Jurkat, Clone E6-1 (cell line): ENCODE data around the gene PRKCB.

Experiments
- DNase-seq: peaks from one replicate; pipeline ENCODE4 v3.0.0-alpha.2; 2011; ENCODE audit warnings: low read depth, low spot score
- H3K4me3 ChIP-seq: 2 replicates; pipeline ENCODE4 v1.5.1; 2011; ENCODE audit warnings: mild to moderate bottlenecking, low read length, control low read depth, moderate library complexity

The PRKCB gene

DNA sequence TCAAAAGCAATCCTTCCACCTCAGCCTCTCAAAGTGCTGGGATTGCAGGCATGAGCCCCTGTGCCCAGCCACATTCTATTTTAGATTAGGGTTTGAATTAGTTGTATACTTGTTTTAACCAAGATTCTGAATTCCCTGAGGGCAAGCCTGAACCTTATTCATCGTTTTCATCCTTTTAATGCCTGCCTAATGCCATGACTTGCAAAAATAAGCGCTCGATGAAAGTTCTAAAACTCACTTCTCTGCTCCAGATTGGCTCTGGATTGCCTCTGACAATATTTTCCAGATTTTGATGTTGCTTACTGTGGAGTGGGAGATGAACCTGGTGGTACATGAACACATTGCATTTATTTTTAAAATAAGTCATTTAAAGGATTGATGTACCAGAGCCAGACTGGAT lies 329.5 kb downstream of the PRKCB start:
- DNase-seq = no peak
- no peak overlapping the region for H3K4me3 ChIP-seq

DNA sequence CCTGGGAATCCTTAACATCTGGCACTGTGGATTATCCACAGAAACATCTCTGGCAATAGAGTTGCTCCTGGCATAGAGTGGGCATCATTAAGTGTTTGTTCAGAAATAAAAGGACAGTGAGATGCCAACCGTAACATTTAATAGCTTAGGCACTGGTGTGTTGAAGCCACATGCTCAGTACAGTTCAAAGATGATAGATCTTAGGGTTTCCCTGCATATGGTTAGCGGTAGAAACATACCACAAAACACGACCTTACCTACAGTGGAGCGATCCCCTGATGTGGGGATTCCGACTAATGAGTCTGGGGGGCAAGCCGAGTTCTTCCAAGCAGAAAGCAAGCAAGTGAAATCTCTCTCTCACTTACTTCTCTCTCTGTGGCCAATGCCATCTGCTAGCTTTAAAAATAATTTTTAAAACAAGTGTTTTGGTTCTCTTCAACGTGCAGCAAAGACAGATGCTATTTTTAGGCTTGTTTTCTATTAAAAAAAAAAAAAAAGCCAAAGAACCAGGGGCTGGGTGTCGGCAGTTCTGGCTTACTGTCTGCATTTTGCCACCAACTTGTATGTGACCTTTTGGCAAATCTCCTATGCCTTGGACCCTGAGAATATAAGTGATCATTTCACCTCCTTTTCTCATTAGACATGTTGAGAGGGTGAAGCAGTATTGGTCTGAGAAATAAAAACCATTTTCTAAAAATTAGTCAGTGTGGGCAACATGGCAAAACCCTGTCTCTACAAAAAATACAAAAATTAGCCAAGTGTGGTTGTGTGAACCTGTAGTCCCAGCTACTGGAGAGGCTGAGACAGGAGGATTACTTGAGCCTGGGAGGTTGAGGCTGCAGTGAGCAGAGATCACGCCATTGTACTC lies 331.1 kb downstream of the PRKCB start:
- DNase-seq = no peak
- H3K4me3 ChIP-seq = no peak overlapping the region

DNA sequence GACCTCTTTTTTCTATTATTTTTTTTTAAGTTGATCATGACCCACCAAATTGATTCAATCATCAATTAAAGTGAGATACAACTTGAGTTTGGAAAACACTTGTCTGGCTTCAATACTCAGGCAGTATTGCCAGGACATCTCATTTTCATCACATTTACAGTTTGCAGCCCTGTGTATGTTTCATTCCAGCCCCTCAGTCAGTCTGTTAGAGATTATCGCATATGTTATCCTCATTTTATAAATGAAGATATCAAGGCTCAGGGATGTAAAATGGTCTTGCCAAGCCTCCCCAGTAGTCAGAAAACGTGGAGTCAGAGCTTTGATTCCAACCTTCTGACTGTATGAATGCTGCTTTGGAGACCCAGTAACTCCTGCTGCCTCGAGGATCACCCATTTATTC lies 333.1 kb downstream of the PRKCB start:
- H3K4me3 ChIP-seq = no peak overlapping the region
- DNase-seq = no peak

DNA sequence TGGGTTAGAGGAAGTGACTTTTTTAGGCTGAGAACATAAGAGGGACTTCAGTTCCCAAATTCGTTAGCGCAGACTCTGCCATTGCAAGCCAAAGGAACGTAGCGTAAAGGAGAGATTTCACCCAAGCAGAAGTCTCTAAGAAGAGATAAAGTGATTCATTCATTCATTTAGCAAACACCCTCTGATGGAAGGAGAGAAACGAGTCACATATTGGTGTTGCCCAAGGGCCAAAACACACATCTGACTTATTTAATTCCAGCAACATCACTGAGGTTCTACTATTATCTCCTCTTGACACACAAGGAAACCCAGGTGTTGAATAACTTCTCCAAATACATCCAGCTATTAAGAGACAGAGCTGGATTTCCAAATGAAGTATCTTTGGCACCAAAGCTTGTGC lies 334.6 kb downstream of the PRKCB start:
- H3K4me3 ChIP-seq = no peak overlapping the region
- DNase-seq = no peak

DNA sequence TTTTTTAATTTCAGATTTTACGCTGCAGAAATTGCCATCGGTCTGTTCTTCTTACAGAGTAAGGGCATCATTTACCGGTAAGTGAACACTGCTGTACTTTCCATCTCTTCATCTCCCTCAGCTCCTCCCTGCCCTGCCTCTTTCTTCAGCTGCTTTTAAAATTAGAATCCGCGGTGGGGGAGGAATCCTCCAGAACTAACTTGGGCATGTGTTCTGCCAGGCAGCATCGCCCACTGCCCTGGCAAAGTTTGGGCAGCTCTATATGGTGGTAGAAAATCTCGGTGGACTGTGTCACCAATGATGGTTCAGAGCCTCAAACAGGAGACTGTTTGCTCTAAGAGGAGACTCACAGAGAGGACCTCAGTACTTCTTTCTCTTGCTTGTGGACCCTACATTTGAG lies 338.7 kb downstream of the PRKCB start:
- no peak overlapping the region for H3K4me3 ChIP-seq
- no peak for DNase-seq

DNA sequence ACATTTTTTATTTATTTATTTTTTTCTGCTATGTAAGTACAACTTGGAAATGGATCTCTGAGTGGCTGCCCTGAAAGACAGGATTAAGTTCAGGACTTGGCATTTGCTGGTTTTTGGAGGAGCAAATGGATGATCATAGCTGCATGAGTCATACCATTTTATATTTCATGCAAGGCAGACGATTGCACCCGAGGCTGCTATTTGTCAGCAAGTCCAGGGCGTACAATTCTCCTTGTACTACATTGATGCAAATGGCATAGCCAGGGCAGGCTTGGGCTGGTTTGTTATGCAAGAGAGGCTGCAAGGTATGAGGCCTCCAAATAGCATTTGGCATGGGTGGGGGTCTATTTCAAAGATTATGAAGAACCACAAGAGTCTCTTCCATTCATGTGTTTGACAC lies 339.2 kb downstream of the PRKCB start:
- DNase-seq = no peak
- H3K4me3 ChIP-seq = no peak overlapping the region

DNA sequence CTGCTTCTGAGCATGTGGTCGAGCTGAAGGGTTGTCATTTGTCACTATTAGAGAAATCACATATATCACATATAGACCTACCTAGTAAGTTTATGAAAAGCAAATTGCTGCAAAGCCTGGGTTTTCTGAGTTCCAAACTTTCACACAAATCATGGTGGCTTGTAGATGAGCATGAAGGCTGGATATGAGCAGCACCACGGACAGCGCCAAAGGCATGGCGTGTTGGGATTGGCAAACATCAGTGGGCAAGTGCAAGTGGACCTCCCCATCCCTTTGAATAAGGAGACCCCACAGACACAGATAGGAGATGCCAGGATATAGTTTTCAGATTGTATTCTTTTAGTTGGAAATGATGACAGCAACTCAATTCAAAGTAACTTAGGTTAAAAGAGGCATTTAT lies 342.7 kb downstream of the PRKCB start:
- DNase-seq = peak; percentile 9
- no peak overlapping the region for H3K4me3 ChIP-seq

DNA sequence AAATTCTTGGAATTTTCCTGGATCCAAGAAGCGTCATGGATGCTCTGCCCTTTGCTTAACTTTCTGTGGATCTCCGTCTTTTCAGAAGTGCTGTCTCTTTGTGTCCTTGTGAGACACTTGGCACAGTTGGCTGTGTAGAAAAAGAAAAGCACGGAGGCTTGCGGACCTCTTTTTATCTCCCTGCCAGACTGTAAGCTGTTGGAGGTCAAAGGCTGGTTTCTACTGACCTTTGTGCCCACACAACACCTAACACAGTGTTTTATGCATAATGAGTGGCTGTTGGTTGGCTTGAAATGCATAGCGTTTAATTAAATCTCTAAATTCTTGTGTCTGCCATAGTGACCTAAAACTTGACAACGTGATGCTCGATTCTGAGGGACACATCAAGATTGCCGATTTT lies 344.7 kb downstream of the PRKCB start:
- H3K4me3 ChIP-seq = no peak overlapping the region
- no peak for DNase-seq

DNA sequence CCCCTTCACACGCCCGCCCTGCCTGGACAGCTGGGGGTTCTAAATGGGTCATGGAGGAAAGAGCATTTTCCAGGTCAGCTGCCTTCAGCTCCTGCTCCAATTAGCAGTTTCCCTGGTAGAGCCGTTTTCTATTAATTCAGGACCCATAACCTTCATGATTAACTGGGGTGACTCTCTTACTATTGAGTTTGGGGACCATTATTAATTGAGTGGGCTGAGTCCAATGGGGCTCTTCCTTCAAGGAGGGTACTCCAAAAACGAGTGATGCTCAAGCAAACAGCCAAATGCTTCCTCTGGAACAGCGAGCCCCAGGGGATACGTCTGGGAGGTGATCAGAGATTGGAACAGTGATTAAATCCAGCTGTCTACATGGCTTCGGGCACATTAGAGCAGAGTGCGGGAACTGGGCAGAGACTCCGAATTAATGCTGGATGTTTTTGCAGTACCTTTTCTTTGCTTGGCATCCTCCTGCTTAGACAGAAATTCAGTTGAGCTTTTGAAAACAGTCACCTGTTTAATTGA lies 352.3 kb downstream of the PRKCB start:
- no peak overlapping the region for H3K4me3 ChIP-seq
- DNase-seq = no peak

DNA sequence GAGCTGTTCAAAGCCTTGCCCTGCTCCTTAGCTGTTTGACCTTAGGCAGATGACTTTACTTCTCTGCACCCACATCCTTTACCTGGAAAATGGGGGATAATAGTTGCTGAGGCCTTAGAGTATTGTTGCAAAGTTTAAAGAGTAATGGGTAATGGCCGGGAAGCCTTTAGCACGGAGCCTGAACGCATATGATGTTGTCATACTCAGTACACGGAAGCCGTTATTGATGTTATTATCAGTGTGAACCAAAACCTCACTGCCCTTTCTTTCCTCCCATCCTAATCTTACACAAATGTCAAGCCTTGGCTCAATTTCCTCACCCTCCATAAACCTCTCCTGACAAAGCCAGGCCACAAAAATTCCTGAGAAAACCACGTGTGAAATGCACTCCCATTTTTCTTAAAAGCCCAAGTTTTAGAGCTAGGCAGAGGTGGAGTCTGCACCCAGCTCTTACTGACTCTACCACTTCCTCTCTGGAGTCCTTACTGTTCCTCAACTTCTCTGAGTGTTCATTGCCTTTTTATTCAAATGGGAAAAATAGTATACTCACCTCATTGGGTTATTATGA lies 353.1 kb downstream of the PRKCB start:
- no peak for DNase-seq
- H3K4me3 ChIP-seq = no peak overlapping the region

DNA sequence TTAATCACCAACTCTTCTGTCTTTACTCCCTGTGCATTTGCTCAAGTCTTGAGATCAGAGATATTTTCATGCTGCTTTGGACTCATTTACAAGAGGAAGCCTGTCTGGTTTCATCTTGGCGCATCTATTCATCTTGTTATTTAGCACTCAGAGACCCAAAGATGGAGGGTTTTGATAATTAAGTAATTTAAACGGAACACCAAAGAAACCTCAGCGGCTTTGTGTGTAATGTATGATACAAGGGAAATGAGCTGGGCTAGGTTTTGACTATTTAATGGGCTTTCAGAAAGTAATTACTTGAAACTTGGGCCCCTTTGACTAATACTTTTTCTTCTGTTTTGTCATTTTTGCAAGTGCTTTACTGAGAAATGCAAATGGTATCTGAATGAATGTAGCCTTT lies 354.2 kb downstream of the PRKCB start:
- no peak overlapping the region for H3K4me3 ChIP-seq
- DNase-seq = peak; percentile 21

DNA sequence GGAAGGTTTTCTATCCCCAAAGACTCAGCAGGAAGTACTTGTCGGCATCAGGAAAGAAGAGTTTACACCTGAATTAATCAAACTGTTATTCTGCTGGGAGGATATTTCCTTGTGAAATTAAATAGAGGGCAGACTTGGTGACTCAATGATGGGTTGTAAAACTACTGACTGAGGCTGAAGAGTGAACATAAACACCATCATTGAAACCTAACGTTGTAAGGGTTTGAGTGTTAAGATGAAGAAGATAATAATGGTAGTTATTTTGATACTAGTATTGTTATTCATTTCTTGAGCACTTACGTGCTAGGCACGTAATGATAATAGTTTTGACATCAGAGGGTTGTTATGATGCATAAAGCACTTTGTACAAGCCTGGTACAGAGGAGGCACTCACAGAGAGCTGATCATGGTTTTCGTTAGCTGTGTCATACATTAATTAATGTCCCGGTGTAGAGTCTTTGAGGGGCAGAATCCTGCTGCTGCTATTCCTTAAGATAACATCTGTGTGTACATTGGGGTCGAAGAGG lies 356.2 kb downstream of the PRKCB start:
- no peak for DNase-seq
- no peak overlapping the region for H3K4me3 ChIP-seq

DNA sequence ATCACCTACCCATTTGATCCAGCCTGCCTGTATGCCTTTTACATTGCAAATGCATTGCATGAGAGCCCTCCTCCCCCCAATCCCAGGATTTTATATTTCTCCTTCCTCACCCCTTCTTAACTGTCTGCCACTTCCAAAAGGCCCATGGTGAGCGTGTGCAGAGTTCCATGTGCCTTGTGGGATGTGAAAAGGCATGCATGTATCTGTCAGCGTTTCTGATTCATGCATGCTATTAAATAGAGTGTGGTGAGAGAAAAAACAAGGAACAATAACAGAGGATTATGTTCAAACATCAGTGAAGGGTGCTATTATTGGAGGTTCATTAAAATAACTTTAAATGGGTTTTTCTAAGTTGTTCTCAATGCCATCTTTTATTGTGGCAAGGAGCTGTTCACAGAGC lies 359.4 kb downstream of the PRKCB start:
- no peak overlapping the region for H3K4me3 ChIP-seq
- no peak for DNase-seq

DNA sequence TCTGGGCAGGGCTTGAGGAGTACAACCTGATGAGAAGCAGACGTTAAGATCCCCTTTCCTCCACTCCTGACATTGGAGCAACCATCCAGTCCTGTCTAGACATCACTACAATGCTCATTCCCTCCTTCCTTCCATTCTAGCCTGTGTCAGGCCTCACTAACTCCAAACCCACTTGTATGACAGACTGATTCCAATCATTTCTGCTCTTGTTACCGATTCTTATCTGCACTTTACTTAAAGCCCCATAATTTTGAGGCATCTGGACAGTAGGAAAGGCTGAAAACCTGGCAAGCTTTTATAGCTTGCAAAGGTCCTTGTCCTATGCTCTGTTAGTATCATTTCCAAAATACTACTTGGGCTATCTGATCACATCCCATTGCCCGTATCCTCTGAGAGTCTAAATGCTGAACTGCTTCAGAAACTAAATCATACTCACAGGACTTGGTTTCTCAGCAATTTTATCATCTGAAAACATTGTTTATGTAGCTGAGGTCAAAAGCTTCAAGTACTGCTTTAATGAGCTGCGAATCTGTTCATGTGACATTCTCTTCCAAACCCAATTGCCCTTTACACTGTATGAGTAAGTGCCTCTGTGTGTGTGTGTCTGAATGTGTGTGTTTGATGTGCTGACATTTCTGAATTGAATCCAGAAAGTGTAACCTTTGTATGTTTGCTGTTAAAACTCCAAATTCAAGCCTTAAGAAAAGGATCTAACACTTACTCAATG lies 363.2 kb downstream of the PRKCB start:
- no peak for DNase-seq
- H3K4me3 ChIP-seq = no peak overlapping the region

DNA sequence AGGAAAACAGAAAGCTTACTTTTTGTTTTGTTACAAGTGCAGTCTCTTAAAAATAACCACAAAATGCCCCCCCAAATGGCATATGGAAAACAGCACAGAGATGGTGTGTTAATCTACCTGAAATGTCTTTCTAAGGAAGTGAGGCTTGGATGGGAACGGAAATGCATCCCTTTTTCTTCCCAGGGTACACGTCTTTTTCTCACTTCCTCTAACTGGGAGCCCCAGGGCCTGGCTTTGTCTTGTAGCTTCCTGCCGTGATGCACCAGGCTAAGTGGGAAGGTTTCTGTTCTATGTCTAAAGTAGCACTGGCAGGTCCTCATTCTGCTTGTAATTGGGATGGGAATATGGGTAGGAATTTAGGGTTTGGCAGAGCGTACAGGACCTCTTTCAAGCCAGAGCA lies 367.9 kb downstream of the PRKCB start:
- DNase-seq = no peak
- no peak overlapping the region for H3K4me3 ChIP-seq

DNA sequence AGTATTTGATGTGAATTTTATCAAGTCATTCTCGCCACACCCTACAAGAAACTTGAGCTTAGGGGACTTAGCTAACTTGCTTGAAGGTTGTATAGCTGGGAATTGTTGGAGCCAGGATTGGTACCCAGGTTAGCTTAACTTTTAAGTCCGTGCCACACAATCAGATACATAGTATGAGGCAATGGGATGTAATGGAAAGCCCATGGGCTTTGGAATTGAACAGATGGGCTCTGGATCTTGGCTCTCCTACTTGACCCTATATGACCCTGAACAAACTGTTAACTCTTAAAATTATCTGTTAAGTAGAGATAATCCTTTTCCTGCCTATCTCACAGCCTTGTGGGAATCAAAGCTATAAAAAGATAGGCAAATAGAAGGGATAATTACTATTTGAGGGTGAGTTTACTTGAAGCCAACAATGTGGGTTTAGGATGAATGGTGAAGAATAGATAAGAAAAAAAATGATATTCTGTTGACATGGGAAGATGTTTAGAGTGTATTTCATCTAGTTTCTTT lies 368.4 kb downstream of the PRKCB start:
- no peak for DNase-seq
- H3K4me3 ChIP-seq = no peak overlapping the region

DNA sequence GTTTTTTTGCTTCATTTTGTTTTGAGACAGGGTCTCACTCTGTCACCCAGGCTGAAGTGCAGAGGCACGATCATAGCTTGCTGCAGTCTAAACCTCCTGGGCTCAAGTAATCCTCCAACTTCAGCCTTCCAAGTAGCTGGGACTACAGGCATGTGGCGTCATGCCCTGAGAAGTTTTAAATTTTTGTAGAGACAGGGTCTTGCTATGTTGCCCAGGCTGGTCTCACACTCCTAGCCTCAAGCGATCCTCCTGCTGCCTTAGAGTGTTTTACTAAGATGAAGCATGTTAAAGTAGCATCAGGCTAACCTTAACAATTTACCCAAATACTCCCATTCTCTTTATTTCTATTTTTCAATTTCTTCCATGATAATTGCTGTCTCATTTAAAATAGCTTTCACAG lies 371.1 kb downstream of the PRKCB start:
- H3K4me3 ChIP-seq = no peak overlapping the region
- no peak for DNase-seq

DNA sequence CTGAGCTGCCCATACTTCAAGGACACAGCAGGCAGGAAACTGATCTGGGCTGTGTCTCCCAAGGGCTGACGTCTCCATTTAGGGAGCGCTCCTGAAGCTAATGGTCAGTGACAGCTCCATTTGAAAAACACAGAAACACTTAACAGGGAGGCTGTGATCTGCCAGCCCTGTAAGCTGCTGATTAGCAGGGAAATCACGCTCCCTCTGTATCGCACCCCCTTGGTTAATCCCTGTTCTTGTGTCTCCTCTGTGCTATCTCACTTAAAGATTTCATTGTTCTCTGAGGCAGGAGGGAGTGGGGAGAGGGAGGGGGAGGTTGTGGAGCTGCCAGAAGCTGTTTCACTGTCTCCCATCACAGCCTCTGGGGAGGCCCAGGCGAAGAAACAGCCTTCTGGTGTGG lies 372.9 kb downstream of the PRKCB start:
- H3K4me3 ChIP-seq = no peak overlapping the region
- no peak for DNase-seq

DNA sequence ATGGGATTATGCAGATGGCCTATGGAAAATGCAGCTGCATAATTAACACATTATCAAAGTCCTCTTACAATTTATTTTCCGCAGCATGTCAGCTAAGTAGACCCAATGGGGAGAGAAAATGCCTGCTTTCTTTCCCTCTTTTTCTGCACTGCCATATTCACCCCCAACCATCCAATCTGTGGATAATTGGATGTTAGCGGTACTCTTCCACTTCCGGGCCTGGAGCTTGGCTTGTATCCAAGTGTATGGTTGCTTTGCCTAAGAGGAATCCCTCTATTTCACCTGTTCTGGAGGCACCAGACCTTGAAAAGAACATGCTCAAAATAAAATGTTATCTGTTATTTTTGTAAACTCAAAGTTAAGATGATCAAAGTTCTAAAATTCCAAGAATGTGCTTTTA lies 379.2 kb downstream of the PRKCB start:
- DNase-seq = no peak
- H3K4me3 ChIP-seq = no peak overlapping the region

DNA sequence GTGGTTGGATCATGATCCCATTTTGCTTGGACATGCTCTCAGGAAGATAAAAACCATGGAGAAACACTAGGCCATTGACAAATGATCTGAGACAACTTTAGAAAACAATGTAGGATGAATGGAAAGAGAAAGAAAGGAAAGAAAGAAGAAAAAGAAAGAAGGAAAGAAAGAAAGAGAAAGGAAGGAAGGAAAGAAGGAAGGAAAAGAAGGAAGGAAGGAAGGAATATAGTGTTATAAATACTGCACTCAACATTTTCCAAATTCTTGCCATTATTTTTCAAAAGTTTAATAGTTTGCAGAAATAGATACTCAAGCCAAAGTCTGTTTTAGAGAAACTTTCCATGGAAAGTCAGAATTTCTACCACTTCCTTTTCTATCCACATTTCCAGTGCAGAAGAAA lies 381.2 kb downstream of the PRKCB start:
- DNase-seq = no peak
- no peak overlapping the region for H3K4me3 ChIP-seq
